DND-41 (cell line): ENCODE data around the gene RIT2.

Experiments
- ATAC-seq: fragments of 200-7000 bp; cut with Tn5 transposase; 3 replicates; pipeline ENCODE4 v1.9.1; 2021; ENCODE audit warnings: low read depth; ENCODE audit not compliant: insufficient read depth
- DNase-seq: peaks from one replicate; pipeline ENCODE4 v3.0.0-alpha.2; 2020
- H2AFZ ChIP-seq: 2 replicates; pipeline ENCODE4 v1.6.0; 2012; ENCODE audit warnings: low read depth, low read length
- H3K27ac ChIP-seq: 2 replicates; pipeline ENCODE4 v1.5.1; 2012; ENCODE audit warnings: low read length, inconsistent platforms
- H3K27me3 ChIP-seq: fragments of 200-600 bp; sonication (generic); 2 replicates; pipeline ENCODE4 v1.6.0; 2012; ENCODE audit warnings: low read length, mild to moderate bottlenecking, inconsistent platforms; ENCODE audit not compliant: insufficient read depth, poor library complexity
- H3K36me3 ChIP-seq: 2 replicates; pipeline ENCODE4 v1.5.1; 2012; ENCODE audit warnings: low read length, inconsistent platforms; ENCODE audit not compliant: insufficient read depth
- H3K4me1 ChIP-seq: 2 replicates; pipeline ENCODE4 v1.5.1; 2012; ENCODE audit warnings: mild to moderate bottlenecking, low read length; ENCODE audit not compliant: insufficient read depth
- H3K4me2 ChIP-seq: 2 replicates; pipeline ENCODE4 v1.6.0; 2012; ENCODE audit warnings: mild to moderate bottlenecking, moderate library complexity, low read length, inconsistent platforms; ENCODE audit not compliant: insufficient read depth
- H3K4me3 ChIP-seq, 2 experiments: fragments of 200-600 bp in 1 of 2; shearing (Covaris generic) in 1 of 2; 2 replicates each; pipeline ENCODE4 v1.5.1; 2012 to 2016; ENCODE audit warnings: inconsistent platforms in 2 of 2, low read length in 2 of 2, mild to moderate bottlenecking in 2 of 2, low read depth in 1 of 2, moderate library complexity in 1 of 2
- H3K79me2 ChIP-seq: 2 replicates; pipeline ENCODE4 v1.6.0; 2012; ENCODE audit warnings: low read length, inconsistent platforms; ENCODE audit not compliant: insufficient read depth
- H3K9ac ChIP-seq: 2 replicates; pipeline ENCODE4 v1.6.0; 2012; ENCODE audit warnings: low read depth, mild to moderate bottlenecking, inconsistent platforms, low read length, moderate library complexity
- H3K9me3 ChIP-seq: 2 replicates; pipeline ENCODE4 v1.5.1; 2012; ENCODE audit warnings: low read length, moderate library complexity, mild to moderate bottlenecking, inconsistent platforms; ENCODE audit not compliant: insufficient read depth, severe bottlenecking
- H4K20me1 ChIP-seq: 2 replicates; pipeline ENCODE4 v1.6.0; 2012; ENCODE audit warnings: low read length; ENCODE audit not compliant: insufficient read depth
- CTCF ChIP-seq: IDR thresholded peaks from 2 replicates; pipeline ENCODE4 v1.5.1; 2012; ENCODE audit warnings: borderline replicate concordance, low read length, moderate library complexity, mild to moderate bottlenecking; ENCODE audit not compliant: poor library complexity, severe bottlenecking; ENCODE audit errors: extremely low read depth
- EZH2 ChIP-seq: IDR thresholded peaks from 3 replicates; pipeline ENCODE4 v1.6.1; 2012; ENCODE audit warnings: borderline replicate concordance, low read depth, mild to moderate bottlenecking, moderate library complexity, low read length, inconsistent platforms; ENCODE audit not compliant: severe bottlenecking

Gene RIT2

GRCh38 chr18:42782929-42783328, 332.6 kb downstream of the RIT2 start:
- no peaks in the 10 kb centered on the region for H4K20me1 ChIP-seq
- H3K27me3 ChIP-seq, result no peaks in the 10 kb centered on the region
- H3K27ac ChIP-seq, result no peak overlapping the region
- no peak overlapping the region for H3K4me2 ChIP-seq
- H3K79me2 ChIP-seq, result no peaks in the 10 kb centered on the region
- no peak for TF ChIP-seq CTCF
- no peak for TF ChIP-seq EZH2
- no peak overlapping the region for H3K9ac ChIP-seq
- ATAC-seq, result no peak
- no peak overlapping the region for H3K4me3 ChIP-seq
- DNase-seq, result no peak
- no peaks in the 10 kb centered on the region for H3K36me3 ChIP-seq
- H2AFZ ChIP-seq, result no peak overlapping the region
- H3K4me1 ChIP-seq, result no peaks in the 10 kb centered on the region
- no peaks in the 10 kb centered on the region for H3K9me3 ChIP-seq

GRCh38 chr18:42781298-42781815, 334.1 kb downstream of the RIT2 start:
- DNase-seq, result peak; percentile 29
- TF ChIP-seq EZH2, result no peak
- TF ChIP-seq CTCF, result no peak
- H3K27ac ChIP-seq, result no peak overlapping the region
- no peak overlapping the region for H3K4me3 ChIP-seq
- H4K20me1 ChIP-seq, result no peaks in the 10 kb centered on the region
- H3K79me2 ChIP-seq, result no peaks in the 10 kb centered on the region
- ATAC-seq, result peak; percentile 60; the same call in 1 of the 3 replicates
- H3K27me3 ChIP-seq, result no peaks in the 10 kb centered on the region
- no peak overlapping the region for H3K4me2 ChIP-seq
- no peaks in the 10 kb centered on the region for H3K36me3 ChIP-seq
- H3K4me1 ChIP-seq, result no peaks in the 10 kb centered on the region
- no peak overlapping the region for H3K9ac ChIP-seq
- no peaks in the 10 kb centered on the region for H3K9me3 ChIP-seq
- H2AFZ ChIP-seq, result no peak overlapping the region

GRCh38 chr18:42780171-42780570, 335.3 kb downstream of the RIT2 start:
- Histone ChIP-seq H2AFZ (no peak overlapping the region), H3K9ac (no peak overlapping the region), H4K20me1 (no peaks in the 10 kb centered on the region), H3K27ac (no peak overlapping the region), H3K9me3 (no peaks in the 10 kb centered on the region), H3K4me3 (no peak overlapping the region), H3K79me2 (no peaks in the 10 kb centered on the region), H3K36me3 (no peaks in the 10 kb centered on the region), H3K27me3 (no peaks in the 10 kb centered on the region), H3K4me2 (no peak overlapping the region), H3K4me1 (no peaks in the 10 kb centered on the region)
- ATAC-seq (no peak), DNase-seq (no peak)
- TF ChIP-seq EZH2 (no peak), CTCF (no peak)

GRCh38 chr18:42778445-42779042, 336.9 kb downstream of the RIT2 start:
- Histone ChIP-seq H4K20me1 (no peaks in the 10 kb centered on the region), H3K27me3 (no peaks in the 10 kb centered on the region), H3K4me2 (no peak overlapping the region), H2AFZ (no peak overlapping the region), H3K79me2 (no peaks in the 10 kb centered on the region), H3K9me3 (no peaks in the 10 kb centered on the region), H3K27ac (no peak overlapping the region), H3K36me3 (no peaks in the 10 kb centered on the region), H3K4me3 (no peak overlapping the region), H3K9ac (no peak overlapping the region), H3K4me1 (no peaks in the 10 kb centered on the region)
- no peak for ATAC-seq
- TF ChIP-seq EZH2, result no peak
- no peak for TF ChIP-seq CTCF
- no peak for DNase-seq
